GM19455 (cell line): ENCODE data around the gene KCNIP3.

Experiments used
- ATAC-seq: cut with Tn5 transposase; IDR thresholded peaks from one replicate; pipeline ENCODE4 v1.9.1; 2021; ENCODE audit not compliant: unreplicated experiment

Gene KCNIP3

DNA sequence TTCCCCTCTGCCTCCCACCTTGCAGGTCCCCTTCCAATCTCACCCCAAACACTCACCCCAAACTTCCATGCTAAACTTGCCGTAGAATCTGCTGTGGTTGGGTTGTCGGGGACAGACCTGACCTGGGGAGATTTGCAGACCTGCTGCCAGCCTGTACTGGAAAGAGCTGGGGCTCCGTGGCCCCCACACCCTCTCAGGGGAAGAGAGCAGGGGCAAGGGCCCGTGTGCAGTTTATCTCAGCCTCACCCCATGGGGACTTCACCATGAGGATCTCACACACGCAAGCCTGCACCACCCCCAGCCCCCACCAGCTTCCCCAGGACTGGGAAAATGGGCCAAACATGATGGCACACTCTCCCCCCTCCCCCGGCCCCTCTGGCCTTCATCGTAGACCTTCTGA lies 30.7 kb downstream of the KCNIP3 start:
- no peak for ATAC-seq

DNA sequence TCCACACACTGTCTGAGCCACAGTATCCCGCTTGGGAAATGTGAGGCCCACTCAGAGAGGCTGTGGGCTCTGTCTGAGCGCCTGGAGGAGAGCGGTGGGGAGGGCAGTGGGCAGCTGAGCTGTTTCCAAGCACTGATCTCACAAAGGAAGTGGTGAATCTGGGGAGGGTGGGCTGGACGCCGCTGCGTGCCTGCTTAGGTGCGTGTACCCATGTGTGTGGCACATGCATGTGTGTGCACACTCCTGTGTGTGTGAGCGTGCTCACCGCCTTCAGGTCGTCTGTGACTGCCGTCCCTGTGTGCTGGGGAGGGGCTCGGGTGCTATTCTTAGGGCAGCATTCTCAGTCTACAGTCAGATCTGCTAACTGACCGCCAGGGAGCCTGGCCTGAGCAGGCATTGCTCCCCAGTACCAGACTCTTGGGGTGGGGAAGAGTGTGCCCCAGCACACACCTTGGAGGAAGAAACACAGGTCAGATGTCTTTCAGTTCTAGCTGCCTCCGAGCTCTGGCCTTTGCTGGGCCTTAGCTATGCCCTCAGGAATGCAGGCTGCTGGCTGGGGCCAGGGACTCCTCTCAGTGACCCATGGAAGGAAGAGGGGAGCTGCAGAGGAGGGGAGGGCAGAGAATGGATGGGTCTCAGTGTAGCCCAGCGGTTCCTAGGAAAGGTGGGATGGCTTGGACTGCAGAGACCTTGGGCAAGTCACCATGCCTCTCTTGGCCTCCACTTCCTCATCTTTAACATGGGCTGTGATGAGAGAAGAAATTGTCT lies 31.4 kb downstream of the KCNIP3 start:
- no peak for ATAC-seq

DNA sequence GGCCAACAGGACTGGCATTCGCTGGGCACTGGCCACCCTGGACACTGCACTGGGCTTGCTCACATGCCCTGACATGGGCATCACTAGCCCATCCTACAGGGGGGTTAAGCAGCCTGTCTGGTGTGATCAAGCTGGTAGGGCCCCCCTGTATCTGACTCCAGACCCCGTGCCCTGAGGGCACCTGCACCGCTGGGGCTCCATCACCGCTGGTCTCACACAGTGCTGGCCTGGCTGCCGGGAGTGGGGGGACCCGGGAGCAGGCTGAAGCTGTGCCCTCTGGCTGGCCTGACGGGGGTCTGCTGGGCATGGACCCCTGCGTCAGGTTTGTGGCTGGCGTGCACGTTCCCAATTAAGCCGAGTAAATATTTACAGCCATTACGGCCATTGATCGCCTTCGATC lies 32.3 kb downstream of the KCNIP3 start:
- no peak for ATAC-seq

DNA sequence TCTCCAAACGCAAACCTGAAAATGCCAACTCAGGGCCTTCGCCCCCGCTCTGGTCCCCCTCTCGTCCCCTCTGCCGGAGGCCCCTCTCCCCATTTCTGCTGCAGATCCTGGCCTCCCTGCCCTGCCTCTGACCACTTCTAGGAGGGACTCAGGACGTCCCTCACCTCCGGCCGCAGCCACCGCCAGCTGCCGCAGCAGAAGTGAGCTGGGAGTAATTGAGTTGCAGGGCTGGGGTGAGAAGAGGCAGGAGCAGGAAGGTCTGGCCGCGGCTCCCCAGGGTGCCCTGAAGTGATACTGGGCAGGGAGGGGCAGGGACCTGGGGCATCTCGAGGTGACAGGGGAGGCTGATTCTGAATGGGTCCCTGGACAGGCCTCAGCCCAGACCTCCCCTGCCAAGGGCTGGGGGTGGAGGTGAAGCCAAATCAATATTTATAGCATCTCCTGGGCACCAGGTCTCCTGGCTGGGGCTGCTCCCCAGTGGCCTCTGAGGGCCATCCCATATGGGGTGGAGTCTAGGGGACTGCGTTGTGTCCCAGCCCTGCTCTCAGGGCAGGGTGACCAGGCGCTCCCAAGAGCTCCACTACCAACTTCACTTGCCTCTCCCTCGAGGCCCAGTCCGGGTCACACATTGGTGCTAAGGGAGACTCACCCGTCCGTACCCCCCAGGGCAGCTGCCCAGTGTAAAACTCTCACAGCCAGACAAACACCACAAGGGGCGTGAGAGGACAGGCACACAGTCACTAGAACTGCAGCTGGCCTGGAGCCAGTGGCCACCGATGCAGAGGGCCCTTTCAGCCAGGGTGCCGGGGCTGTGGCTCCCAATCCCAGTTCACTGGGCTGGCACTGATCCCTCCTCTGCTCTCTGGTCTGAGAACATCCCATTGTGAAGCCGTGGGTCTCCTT lies 33.0 kb downstream of the KCNIP3 start:
- no peak for ATAC-seq

DNA sequence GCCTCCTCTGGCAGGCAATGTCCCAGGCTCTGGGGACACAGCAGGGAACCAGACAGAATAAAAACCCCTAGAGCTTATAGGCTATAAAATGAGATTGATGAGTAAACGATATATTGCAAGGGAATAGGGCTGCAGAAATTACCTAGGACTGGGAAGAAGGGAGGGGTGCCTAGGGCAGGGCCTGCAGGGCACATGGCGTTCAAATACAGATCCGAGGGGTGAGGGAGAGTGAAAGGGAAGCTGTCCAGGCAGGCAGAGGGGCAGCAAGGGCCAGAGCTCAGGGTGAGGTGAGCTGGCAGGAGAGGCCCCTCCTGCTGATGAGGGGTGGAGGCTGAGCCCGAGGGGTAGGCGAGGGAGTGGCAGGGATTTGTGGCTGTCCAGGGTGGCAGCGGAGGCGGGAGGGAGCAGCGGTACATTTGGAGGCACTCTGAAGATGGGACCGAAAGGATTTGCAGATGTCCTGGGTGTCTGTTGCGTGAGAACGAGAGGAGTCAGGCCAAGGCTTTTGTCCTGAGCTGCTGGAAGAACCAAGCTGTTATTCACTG lies 33.7 kb downstream of the KCNIP3 start:
- ATAC-seq = no peak

DNA sequence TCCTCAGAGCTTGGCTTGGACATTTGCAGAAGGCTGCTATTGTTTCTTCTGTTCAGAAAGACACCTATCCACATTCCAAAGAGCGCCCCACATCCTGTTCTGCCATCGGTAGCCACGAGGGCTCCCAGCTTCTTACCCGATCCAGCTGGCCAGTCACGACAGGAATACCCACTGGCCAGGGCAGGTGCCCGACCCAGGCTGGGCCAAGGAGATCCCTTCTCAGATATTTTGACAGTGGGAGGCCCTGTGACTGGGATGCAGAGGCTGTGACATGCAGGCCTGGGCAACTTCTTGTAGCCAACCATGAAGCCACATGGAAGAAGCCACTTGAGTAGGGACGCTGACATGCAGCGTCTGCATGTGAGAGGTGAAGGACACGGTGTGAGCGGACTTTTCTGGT lies 34.5 kb downstream of the KCNIP3 start:
- ATAC-seq = no peak

DNA sequence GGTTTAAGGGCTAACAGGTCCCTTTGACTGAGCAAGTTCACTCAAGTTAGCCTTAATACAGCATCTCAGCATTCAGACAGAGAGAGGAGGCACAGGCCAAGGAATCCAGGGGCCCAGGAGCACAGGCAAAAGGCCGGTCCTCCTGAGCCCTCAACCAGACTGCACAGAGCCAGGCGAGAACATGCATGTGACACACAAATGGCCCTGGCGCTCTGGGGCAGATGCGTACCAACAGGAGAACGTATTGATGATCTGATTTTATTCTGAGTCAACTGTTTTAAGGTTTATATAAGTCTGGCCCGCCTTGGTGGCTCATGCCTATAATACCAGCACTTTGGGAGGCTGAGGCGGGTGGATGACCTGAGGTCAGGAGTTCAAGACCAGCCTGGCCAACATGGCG lies 34.9 kb downstream of the KCNIP3 start:
- no peak for ATAC-seq

DNA sequence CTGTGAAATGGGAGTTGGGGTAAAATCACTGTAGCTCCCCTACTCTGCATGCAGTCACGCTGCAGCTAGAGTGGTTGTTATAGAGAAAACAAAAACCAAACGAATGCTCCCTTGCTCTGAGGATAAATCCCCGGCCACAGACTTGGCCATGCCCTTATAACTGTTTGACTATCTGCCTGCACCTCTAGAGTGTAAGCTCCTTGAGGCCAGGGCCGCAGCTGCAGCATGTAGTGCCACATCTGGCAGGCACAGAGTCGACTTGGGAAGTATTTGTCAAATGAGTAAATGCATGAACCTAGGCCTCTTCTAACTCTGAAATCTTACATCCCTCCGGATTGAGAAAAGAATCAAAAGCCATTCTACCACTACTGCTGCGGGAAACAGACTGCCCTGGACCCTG lies 35.9 kb downstream of the KCNIP3 start:
- no peak for ATAC-seq

DNA sequence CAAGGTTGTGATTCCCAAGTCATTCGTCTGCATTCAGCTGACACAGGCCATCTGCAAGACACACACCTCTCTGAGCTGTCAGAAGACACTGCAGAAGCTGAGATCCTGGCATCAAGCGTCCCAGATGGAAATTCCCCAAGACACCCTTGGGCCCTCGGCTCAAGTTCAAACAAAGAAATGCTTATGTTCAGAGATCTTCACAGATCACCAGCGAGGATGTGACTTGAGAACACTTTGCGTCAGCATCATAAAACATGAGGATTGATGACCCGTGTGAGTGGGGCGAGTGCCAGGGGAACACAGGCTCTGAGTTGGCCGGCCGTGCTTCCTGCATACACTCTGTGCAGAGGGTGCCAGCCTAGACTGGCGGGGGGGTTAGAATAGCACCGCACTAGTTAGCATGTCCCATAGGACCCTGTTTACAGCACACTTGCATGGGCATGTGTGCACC lies 36.8 kb downstream of the KCNIP3 start:
- ATAC-seq = no peak

DNA sequence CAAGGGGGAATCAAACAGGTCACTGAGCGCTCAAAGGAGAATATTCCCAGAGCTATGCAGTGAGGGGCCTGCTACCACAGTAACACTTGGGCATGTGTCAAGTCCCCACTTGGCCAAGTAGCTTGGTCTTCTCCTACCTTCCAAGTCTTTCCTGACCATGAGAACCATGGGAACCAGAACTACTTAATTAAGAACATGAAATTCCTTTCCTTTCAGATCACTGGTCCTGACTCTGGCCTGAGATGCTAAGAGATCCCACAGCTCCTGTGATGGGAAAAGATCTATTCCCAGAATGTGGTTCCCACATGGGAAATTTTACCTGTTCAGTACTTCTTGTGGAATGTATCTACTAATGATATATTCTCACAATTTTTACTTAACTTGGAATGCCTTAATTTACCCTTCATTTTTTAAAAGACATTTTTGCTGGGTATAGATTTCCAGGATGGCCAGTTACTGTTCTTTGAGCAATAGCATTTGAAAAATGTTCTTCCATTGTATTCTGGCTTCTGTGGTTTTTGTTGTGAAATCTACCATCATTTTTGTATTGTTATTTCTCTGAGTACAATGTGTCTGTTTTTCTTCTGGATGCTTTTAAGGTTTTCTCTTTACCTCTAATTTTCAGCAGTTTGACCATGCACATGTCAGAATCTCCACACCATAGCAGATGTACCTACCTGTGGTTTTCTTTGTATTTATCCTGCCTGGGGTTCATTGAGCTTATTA lies 37.9 kb downstream of the KCNIP3 start:
- ATAC-seq = no peak

DNA sequence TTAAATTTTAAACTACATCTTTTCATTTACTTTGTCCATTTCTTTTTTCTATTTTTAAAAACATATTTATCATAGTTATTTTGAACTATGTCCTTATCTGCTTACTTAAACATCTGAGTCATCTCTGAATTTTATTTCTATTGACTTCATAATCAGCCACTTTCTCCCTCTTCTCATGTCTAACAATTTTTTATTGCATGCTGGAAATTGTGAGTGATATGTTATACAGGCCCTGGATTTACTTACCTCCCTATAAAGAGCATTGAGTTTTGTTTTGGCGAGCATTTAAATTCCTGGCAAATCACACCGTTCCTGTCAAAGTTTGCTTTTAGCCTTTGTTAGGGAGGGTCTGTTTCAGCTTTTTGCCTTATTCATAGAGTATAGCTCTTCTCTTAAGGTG lies 39.3 kb downstream of the KCNIP3 start:
- ATAC-seq = no peak

DNA sequence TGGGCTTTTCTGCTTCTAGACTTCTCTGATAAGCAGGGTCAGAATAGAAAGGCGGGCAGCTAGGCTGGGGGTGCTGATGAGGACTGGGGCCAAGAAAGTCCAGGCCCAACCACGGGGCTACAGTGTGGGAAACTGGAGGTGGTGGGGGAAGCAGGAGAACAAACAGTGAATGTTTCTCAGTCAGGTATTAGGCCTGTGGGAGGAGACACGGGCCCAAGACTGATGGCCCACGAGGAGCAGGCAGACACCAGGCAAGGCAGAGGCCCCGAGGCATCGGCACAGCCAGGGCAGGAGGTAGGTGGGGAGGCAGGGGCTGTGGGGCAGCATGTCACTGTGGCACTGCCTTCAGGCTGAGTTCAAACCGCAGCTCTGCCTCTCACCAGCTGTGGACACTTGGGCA lies 40.7 kb downstream of the KCNIP3 start:
- no peak for ATAC-seq

DNA sequence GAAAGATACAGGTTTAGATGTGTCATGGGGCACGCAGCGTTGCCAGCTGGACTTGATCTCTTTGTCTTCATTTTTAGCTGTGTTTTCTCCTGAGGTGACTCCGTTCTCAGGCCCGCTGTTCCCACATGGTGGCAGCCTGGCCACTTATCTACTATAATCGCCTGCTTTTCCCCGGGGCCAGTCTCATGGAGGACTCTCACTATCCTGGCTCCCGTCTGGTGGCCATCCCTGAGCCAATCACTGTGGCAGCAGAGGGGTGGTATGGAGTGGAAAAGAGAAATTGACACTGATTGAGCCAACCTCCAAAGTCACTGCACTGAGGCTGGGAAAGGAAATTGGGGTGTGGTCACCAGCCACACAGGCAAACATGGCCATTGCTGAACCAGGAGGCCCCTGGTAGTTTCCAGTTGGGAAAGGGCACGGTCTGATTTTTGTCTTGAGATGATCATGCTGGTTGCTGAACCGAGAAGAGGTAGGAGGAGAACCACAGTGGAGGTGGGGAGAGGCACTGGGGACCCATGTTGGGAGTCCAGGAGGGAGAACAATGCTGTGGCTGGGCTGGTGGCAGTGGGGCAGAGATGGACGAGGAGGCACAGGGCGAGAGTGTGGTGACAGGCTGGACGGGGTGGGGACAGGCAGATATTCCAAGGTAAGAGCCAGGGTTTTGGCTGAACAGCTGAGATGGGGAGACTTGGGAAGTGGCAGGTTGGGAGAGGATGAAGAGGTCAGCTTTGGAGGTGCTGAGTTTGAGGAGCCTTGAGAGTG lies 45.6 kb downstream of the KCNIP3 start:
- no peak for ATAC-seq

DNA sequence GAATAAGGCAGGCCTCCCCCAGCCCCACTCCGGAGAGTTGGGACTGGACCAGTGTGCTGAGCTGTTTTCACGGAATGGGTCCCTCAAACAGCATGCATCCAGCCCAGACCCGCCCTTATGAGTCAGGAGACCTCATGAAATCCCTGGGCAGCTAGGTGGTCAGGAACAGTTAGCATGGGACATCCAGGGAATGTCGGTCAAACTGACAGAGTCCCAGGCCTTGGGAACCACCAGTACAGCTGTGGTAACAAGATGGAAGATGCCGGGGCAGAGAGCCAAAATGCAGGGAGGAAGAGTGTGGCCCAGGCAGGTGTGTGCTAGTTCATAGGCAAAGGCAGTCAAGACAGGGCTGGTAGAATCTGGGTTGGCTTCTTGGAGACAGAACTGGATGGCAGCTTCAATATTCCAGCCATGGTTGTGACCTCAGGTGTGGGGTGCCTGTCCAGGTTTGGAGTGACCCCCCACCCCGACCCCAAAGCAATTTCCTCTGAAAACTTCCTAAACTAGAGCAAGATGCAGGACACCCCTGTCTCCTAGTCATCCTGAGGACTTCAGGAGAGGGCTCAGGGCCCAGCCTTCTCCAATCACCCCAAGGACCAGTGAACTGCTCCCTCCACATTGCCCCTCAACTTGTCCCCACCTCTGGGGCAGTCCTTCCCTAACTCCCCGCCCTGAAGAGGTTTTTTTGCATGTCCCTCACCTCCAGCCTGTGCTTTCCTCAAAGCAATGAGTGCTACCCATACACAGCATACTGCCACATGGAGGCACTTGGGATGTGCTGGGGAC lies 46.5 kb downstream of the KCNIP3 start:
- no peak for ATAC-seq

DNA sequence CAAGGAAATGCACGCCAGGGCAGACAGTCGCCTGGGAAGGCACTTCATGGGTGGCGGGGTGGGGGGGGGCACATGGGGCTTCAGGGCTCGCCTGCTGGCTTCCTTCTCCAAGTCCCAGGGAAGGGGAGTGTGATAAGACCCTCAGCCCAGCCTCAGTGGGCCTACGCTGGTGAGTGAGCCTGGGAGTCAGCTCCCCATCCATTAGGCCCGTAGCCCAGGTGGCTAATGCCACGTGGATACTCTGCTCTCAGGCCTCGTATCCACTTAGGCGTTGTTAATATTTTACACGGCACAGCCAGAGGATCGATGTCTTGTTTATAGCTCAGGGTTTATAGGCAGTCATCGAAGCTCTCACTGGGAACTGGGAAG lies 47.1 kb downstream of the KCNIP3 start:
- ATAC-seq = no peak

DNA sequence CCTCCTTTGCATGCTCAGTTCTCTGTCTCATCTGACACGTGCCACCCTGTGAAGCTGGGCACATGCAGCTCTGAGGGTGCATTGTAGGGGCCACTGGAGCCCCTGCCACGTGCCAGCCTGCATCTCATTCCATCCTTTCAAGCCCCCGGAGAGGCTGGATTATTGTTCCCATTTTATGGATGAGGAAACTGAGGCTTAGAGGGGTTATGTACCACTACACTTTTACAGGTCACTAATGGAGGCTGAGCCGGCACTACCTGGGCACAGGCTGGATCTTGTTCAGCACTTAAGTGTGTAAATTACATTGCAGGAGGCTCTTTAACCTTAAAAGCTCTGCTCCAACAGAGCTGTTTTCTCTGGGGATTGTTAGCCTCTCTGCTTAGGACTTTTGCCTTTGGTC lies 47.5 kb downstream of the KCNIP3 start:
- ATAC-seq = no peak

DNA sequence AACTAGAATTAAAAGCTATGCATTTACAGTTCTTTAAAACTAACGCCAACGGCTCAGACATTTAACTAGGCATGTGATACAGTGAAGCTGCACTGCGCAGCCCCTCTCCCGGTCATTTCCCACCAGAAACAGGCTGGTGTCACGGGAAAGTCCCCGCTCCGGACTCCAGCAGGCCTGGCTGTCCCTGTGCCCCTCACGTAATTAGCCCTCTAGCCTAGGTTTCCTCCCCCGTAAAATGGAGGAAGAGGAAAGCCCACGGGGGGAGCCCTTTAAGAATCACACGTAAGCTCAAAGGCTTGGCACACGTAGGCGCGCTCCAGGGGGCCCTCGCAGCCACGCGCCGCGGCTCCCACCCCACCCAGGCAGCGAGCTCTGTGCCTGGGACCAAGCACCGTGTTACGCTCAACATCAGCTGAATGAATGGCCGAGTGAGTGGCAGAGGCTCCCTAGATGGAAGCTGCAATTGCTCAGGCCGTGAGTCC lies 48.0 kb downstream of the KCNIP3 start:
- ATAC-seq = peak; percentile 11

DNA sequence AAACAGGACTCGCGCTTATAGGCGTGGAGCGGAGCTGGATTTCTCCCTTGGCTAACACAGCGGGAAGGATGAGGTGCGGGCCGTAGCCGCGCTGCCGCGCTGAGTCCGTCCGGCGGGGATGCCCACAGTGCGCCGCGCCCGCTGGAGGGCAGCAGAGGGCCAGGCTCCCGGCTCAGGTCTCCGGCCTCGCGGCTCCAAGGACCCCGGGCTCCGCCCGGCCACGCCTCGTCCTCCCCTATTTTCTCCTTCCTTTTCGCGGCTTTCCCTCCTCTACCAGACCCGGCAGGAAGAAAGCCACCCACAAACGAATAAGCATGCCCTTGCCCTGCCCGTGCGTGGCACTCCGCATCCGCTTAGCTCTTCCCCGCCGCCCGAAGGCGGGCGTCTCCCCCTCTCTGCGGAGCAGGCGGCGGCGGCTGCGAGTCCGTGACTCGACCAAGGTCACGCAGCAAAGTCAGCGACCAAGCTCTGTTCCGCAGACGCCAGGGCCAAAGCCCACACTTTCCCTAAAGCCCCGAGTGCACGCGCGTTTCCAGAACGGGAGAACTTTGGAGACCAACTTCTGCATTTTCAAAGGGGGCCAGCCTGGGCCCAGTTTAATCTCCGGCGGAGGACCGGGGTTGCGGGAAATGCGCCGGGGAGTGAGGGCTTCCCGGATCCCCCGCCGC lies 48.5 kb downstream of the KCNIP3 start:
- peak; percentile 57 for ATAC-seq

DNA sequence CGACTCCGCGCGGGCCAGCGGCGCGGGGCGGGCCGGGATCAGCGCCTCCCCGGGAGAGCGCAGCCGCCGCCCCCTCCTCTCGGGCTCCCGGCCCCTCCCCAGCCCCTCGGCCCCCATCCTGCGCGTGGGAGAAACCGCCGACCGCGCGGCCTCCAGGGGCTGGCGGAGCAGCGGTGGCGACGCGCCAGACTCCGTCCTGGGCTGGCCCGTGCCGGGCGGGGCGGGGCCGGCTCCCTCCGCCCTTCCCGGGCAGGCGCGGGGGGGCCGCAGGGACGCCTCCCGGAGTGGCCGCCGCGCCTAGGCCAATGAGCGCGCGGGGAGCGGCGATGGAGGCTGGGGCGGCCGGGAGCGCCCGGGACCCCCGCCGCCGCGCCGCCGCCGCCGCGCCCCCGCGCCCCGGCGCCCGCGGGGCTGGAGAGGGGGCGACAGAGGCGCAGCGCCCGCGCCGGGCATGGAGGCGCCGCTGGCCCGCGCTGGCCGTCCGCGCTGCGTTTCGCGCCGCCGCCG lies 49.1 kb downstream of the KCNIP3 start:
- ATAC-seq = peak; percentile 32
